HG02642 (cell line): Measurements from ENCODE around the gene VAPA.

Source experiments
- ATAC-seq: cut with Tn5 transposase; IDR thresholded peaks from one replicate; pipeline ENCODE4 v1.9.1; 2021; ENCODE audit warnings: mild to moderate bottlenecking; ENCODE audit not compliant: unreplicated experiment, poor library complexity

VAPA gene

GRCh38 chr18:9993521-9994025, 79.8 kb downstream of the VAPA start:
- no peak for ATAC-seq

GRCh38 chr18:9994026-9994570, 80.3 kb downstream of the VAPA start:
- no peak for ATAC-seq

- ATAC-seq, result no peak
Observed at GRCh38 chr18:9994701-9995235, 81.0 kb downstream of the VAPA start.

GRCh38 chr18:9995631-9996030, 81.8 kb downstream of the VAPA start:
- ATAC-seq, result no peak

GRCh38 chr18:9996094-9996493, 82.3 kb downstream of the VAPA start:
- ATAC-seq, result no peak

GRCh38 chr18:9997711-9998110, 83.9 kb downstream of the VAPA start:
- ATAC-seq, result no peak

- no peak for ATAC-seq
Observed at GRCh38 chr18:9998330-9998729, 84.5 kb downstream of the VAPA start.

GRCh38 chr18:10002280-10002679, 88.5 kb downstream of the VAPA start:
- ATAC-seq, result no peak

GRCh38 chr18:10003281-10003680, 89.5 kb downstream of the VAPA start:
- ATAC-seq, result no peak

- ATAC-seq, result no peak
Observed at GRCh38 chr18:10003866-10004265, 90.0 kb downstream of the VAPA start.

- ATAC-seq, result no peak
Observed at GRCh38 chr18:10006311-10006893, 92.6 kb downstream of the VAPA start.

GRCh38 chr18:10008006-10008647, 94.3 kb downstream of the VAPA start:
- no peak for ATAC-seq
